HG02981 (cell line): ENCODE data around the gene PLXNA1.

Experiments
- ATAC-seq: cut with Tn5 transposase; IDR thresholded peaks from one replicate; pipeline ENCODE4 v1.9.1; 2021; ENCODE audit warnings: mild to moderate bottlenecking, moderate library complexity; ENCODE audit not compliant: unreplicated experiment

The PLXNA1 gene

DNA sequence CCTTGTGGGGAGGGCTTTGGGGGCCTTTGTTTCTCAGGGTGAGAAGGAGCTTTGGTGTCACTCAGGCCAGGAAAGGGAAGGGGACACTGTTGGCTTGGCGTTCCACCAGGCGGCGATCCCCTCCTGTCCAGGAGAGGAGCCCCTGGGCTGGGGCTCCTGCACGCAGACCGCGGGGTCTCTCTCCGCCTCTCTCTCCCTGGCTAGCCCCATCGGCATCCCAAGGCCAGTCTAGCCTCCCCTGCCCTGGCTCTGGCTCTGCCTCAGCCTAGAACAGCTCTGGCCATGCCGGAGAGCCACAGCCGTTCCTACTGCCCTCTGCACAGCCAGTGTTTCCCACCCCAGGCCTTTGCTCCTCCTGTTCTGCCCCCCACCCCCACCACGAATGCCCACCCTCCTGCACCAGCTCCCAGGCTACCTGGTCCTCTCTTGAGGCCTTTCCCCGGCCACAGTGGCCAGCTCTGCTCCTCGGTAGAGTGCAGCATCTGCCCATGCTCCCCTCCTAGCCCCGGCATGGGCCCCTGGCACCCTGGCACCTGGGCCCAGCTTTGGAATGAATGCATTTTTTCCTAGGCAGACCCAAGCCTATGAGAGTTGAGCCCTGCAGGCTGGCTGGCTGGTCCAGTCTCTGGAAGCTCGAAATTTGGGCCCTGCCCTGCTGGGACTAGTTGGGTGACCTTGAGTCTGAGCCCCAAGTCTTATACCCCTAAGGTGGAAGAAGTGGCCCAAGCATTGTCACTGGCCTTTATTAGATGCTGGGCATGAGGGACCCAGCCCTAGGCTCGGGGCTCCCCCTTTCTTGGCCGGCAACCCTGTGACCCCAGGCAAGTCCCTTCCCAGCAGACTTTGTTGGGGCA is 2.4 kb downstream of the PLXNA1 start:
- no peak for ATAC-seq

DNA sequence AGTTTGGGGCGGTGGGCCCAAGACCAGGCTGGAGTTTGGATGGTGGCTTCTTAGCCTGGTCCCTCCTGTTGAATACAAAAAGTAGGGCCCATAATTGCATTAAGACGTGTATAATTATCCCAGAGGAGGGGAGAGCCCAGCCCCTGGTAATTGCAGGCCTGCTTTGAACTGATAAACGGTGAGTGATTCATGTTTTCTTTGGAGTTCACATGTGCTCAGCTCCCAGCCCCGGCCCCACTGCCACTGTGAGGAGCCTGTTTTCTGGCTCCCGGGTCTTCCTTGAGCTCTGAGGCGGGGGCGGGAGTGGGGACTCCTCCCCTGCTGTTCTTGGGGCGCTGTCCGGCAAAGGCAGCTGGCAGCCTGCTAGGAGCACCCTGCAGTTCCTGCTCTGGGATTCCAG is 3.1 kb downstream of the PLXNA1 start:
- no peak for ATAC-seq

DNA sequence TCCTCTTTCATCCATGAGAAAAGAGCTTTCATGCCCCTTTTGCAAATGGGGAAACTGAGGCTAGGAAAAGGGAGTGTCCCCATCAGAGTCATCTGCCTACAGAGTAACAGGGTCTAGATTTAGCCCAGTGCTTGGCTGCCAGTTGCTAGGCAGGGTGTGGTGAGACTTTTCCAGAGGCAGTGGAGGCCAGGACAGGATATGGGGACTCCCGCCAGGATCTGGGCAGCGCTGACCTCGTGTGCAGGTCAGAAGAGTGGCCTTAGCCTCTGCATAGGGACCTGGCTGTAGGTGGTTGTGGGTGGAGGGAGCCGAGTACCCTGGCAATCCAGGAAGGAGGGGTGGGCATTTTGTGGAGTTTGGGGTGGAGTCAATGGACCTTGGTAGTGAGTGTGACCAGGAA is 4.2 kb downstream of the PLXNA1 start:
- no peak for ATAC-seq

DNA sequence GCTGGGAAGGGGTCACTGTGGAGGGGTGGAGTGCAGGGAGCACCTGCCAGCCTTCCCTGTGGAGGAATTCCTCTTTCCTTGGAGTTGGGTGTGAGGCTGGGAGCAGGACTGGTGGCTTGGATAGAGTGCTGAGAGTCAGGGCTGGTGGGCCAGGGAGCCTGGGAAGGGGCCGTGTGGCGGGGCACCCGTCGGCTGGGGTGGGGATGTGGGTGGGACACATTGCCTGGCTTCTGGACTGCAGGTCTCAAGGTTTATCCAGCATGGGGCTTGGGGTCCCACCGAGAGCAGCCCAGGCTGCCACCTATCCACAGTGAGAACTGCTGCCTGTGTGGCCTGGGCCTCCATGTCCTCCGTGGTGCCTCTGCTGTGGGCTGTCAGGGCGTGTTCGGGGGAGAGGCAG is 4.7 kb downstream of the PLXNA1 start:
- ATAC-seq = no peak

DNA sequence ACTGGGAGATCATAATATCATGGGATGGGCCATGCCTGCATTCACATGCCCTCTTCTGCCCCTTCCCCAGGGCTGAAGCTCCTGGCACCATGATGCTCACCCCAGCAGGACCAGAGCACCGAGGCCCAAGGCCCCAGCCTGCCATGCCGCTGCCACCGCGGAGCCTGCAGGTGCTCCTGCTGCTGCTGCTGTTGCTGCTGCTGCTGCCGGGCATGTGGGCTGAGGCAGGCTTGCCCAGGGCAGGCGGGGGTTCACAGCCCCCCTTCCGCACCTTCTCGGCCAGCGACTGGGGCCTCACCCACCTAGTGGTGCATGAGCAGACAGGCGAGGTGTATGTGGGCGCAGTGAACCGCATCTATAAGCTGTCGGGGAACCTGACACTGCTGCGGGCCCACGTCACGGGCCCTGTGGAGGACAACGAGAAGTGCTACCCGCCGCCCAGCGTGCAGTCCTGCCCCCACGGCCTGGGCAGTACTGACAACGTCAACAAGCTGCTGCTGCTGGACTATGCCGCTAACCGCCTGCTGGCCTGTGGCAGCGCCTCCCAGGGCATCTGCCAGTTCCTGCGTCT is 5.6 kb downstream of the PLXNA1 start:
- ATAC-seq = no peak

DNA sequence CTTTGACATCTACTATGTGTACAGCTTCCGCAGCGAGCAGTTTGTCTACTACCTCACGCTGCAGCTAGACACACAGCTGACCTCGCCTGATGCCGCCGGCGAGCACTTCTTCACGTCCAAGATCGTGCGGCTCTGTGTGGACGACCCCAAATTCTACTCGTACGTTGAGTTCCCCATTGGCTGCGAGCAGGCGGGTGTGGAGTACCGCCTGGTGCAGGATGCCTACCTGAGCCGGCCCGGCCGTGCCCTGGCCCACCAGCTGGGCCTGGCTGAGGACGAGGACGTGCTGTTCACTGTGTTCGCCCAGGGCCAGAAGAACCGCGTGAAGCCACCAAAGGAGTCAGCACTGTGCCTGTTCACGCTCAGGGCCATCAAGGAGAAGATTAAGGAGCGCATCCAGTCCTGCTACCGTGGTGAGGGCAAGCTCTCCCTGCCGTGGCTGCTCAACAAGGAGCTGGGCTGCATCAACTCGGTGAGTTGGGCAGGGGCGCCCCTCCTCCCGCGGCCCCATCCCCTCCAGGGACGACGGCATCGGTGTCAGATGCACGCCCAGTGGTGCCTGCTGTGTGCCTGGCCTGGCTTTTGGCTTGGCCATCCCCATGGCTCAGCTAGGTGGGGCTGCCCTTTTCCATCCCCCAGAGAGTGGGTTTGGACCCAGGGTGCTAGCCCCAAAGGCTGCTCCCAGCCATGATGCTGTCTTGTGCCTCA is 6.6 kb downstream of the PLXNA1 start:
- ATAC-seq = no peak

DNA sequence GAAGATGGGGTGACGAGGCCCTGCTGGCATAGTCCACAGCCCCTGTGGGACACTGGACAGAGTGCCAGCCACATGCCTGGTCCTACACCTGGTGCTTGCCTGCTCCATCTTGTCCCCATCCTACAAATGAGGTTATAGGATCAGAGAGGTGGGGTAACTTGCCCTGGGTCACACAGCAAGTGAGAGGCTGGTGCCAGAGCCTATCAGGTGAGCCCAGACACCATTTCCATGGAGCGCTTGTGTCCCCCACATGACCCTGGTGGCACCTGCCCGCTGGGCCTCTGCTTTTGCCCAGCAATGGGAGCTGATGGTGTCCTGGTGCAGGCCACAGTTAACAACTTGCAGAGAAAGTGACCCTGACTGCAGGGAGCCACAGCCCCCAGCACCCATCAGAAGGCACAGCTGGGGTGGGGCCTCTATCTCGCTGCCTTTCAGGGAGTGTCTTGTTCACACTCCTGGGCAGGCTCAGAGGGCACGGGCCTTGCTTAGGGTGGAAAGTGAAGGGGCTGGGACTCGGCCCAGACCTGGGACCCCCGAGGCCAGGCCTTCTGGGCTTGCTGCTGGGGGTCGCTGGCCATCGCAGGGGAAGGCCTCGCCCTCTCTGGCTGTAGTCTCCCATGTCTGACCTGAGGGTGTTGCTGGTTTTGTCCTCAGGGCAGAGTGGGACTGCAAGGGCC is 7.2 kb downstream of the PLXNA1 start:
- no peak for ATAC-seq

DNA sequence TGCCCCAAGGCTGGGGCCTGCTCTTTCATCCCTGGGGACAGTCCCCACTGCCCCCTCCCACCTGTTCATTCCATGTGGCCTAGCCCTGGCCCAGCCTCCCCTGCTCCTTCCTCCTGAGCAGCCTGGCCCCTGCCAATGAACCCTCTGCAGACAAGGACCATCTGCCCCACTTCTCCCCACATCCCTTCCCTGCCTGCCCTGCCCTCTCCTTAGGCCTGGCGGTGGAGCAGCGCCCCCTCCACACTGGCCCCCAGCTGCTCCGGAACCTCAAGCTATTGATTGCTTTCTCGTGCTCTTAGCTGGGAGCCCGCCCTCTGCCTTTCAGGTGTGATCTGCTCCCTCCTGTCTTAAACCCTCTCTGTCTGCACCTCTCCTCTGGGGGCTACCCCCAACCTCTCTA is 8.0 kb downstream of the PLXNA1 start:
- no peak for ATAC-seq

DNA sequence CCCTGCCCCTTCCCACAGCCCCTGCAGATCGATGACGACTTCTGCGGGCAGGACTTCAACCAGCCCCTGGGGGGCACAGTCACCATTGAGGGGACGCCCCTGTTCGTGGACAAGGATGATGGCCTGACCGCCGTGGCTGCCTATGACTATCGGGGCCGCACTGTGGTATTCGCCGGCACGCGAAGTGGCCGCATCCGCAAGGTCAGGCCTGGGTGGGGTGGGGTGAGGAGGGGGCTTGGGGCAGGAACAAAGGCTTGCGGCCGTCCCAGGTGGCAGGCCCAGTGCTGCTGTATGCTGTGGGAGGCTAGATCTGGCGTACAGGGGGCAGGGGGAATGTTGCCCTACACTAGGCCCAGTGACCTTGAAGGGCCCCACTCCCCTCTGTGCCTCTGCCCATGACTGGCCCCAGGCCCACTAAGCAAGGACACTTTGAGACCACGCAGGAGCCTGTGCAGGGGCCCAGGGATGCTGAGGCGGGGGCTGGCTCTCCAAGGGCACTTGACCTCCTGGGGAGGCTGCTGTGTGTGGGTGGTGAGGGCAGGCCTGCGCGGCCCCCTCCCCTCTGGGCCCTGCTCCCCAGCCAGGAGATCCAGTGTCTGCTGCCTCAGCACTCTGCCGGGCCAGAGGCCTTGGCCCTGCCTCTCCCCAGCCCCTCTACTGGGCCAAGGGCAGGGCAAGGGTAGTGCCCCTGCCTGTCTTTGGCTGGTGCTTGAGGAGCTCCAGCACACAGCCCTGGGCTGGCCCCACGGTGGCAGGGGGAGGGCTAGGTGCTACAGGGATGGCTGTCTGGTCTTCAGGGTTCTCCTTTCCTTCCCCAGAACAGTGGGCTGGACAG is 8.7 kb downstream of the PLXNA1 start:
- no peak for ATAC-seq

DNA sequence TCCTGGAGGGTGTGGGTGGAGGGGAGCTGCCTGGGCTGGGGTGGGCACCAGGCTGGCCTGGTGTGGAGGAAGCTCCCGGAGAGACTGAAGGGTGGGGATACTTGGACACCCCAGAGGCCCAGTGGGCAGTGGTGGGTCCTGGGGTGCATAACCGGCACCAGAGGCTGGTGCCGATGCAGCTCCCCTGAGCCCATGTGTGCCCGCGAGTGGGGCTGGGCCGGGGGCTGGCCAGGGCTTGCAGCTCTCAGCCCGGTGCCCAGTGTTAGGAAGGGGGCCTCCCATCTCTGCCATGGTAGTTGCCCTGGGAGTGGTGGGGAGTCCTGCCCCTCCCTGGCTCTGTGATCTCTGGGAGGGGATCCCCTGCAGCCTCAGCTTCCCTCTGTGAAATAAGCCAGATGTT is 9.3 kb downstream of the PLXNA1 start:
- no peak for ATAC-seq

DNA sequence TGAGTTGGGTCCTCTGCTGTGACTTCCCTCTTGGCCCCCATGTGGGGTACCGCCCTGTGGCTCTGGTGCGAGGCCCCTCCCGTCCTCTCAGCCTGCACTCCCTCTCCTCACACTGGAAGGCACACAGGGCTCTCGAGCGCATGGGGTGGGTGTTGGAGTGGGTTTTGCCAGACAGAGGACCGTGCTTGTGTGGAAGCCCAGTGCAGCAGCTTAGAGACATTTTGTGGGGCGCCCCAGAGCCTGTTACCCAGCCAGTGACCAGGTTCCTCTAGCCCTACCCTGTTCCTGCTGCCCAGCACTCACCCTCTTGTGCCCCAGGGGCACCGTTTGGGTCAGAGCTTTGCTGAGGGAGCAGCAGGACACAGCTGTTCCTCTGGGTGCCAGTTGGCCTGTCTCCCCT is 9.9 kb downstream of the PLXNA1 start:
- ATAC-seq = no peak

DNA sequence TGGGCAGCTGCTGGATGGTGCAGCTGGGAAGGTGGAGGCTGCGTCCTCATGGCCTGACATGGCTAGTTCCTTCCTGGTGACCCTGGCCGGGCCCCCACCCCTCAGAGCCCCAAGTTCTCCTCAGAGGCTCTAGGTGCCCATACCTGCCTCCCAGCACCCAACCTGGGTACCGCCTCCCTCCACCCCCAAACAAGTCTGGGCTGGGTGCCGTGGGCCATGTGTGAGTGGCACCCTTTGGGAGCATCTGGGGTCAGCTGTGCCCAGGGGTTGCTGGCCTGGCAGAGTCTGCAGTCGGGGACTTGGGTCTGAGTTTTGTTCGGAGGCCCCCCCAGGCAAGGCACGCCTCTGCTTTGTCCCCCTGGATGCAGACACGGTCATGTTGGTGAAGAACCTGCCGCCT is 10.5 kb downstream of the PLXNA1 start:
- ATAC-seq = no peak

DNA sequence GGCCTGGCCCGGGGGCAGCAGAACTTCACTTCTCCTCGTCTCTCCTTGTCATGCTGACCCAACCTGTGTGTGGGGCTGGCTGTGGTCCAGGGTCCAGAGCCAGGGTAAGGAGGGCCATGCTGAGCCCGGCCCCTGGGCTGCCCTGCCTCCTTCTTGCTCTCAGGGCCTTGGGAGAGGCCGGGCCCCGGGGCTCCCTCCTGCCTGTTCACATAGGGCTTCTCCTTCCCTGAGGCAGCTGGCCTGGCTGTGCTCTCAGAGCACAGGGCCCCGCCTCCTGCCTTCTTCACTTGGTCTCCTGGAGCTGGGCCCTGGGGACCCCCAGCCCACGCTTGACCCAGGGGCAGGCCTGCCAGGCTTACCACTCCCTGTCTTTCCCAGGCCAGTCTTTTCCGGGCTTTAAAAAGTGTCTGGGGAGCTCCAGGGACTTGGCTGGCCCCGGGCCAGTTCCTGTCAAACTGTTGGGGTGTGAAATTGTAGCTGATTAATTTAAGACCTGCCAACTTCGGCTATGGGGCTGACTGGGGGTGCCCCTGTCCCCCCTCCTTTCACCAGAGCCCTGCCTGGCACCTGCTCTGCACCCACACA is 11.8 kb downstream of the PLXNA1 start:
- ATAC-seq = no peak

DNA sequence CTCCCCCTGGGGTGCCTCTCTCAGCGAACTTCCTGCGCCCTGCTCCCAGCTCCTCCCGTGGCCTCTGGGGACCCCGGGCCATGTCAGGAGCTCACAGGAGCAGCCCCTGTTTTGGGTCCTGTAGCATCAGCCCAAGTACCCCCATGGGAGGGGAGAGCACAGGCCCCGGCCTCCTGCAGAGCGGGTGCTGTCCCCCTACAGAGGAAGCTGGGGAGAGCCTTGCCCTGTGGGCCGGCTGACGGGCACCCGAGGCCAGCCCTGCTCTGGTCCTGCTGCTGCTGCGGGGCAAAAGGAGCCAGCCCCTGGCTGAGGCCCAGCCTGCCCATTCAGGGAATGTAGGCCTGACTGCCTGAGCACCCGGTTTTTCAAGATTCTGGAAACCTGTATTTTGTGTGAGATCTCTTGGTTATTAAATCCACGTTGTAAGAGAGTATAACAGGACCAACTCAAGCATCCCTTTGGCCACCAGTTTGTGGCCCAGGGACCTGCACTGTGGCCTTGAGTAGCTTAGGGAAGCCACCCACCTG is 12.4 kb downstream of the PLXNA1 start:
- no peak for ATAC-seq

DNA sequence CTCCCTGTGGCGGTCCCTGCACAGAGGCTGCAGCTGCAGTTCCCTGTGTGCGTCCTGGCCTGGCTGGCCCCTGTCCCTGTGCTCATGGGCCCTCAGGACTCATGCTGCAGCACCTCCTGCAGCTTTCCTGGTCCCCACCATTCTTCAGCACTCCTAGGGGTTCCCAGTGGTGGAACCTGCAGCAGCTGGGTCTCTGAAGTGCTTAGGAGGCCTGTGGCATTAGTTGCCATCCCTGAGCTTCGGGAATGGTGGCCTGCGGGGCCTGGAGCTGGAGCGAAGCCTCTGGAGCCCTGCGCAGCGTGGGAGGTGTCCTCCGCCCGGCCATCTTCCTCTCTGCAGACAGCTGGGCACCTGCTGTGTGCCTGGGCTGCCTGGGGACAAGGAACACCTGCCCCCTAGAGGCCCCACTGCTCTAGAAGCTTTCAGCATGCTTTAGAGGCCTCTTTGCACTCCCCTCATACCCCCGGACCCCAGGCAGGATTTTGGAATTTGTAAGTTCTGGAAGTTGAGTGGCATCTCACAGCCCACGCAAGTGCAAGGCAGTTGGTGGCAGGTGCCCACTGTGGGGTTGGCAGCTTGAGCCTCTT is 13.1 kb downstream of the PLXNA1 start:
- no peak for ATAC-seq

DNA sequence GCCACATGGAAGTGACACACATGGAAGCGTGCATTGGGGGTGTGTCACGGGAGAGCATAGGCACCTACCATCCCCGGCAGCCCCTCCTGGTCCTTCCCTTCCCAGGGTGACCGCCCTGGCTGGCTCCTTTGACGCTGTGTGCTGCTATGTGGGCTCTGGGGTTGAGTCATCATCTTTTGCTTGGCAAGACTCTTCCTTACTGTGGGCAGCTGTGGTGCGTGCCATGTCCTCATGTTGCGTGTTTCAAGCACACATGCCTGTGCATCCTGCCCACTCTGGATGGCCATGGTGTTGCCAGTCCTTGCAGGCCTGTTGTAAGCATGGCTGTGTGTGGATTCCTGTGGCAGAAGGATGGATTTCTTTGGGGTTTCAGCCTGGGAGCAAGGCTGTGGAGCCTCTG is 14.0 kb downstream of the PLXNA1 start:
- ATAC-seq = no peak

DNA sequence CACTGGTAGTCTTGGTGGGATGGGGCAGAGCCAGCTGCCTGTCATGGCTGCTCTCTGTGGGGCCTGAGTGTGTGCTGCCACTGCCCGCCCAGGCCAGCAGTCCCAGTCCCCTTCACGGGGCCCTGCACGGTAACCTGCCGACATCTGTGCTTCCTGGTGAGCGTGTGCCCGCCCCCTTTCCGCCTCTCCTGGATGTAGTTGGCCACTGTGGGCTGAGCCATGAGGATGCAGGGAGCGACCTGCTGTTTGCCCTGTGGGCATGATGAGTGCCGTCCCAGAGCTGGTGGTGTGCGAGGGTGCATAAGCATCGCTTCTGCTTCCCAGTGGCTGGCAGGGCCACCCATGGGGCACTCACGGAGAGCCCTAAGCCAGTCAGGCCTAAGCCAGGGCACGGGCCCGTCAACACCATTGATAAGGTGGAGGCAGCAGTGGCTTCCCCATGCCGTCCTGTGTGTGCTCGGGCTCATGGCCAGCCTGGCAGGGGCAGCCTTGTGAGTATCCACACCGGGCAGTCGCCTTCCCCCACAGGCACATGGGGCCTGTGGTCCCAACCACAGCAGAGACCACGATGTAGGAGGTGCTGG is 14.6 kb downstream of the PLXNA1 start:
- no peak for ATAC-seq

DNA sequence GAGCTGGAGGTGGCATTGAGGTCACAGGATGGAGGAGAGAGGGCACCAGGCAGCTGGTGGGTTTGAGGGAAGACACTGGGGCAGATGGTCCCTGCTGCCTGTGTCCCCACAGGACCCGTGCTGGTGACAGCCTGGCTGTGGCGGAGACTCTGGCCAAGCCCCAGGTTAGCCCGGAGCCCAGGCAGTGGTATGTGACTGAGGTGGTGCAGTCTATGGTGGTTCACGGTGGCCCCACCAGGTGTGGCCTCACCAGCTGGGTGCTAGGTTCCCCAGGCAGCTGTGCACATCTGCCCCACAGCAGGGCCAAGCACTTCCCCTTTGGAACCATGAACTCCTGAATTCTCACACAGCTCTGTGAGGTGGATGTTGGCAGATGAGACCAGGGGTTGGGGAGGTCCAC is 15.4 kb downstream of the PLXNA1 start:
- no peak for ATAC-seq

DNA sequence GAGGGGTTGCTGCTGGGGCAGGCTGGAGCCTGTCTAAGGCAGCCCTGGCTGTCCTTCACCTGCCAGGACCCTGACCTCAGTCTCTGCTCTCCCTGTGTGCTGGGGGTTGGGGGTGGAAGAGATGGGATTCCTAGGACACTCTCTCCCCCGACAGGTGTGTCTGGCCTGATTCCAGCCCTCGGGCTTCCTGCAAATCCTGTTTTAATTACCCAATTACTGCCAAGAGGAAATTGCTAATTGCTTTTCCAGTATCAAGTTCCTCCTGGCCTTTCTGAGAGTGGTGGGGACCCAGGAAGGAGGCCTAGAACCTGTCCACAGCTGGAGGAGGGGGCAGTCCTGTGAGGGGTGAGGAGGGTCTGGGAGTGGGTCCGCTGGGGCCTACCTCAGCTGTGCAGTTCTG is 15.8 kb downstream of the PLXNA1 start:
- ATAC-seq = no peak
